K562 (cell line): Measurements from ENCODE around the gene CRAT. TPM values are rescaled to one million over a fixed set of nuclear protein-coding genes. Genes with fewer than 3 reads are reported as not detected.

Experiments
- ARNT ChIP-seq, 2 experiments: fragments of 450-650 bp; IDR thresholded peaks; 2 replicates each; pipeline ENCODE4 v1.6.1; 2016; ENCODE audit warnings: mild to moderate bottlenecking in 1 of 2
- DIDO1 ChIP-seq: fragments of 450-650 bp; IDR thresholded peaks from 2 replicates; pipeline ENCODE4 v1.6.1; 2016; ENCODE audit warnings: low read depth, missing biosample characterization, missing genetic modification characterization
- EGR1 ChIP-seq: fragments of 450-650 bp; conservative IDR thresholded peaks from 2 replicates; pipeline ENCODE4 v1.6.1; 2017; ENCODE audit warnings: mild to moderate bottlenecking
- JUN ChIP-seq, 2 experiments: sonication (generic) in 1 of 2; formaldehyde crosslinking in 1 of 2; IDR thresholded peaks; 2 replicates each; pipeline versions ENCODE4 v1.6.1 to v1.8.0; 2012 to 2022; ENCODE audit warnings: borderline replicate concordance in 2 of 2, mild to moderate bottlenecking in 2 of 2, improper control_type of control experiment in 1 of 2, low read depth in 1 of 2, low read length in 1 of 2, missing genetic modification reagents in 1 of 2
- MCM5 ChIP-seq: fragments of 450-650 bp; IDR thresholded peaks from 2 replicates; pipeline ENCODE4 v1.6.1; 2016; ENCODE audit warnings: low read depth
- MECOM ChIP-seq: fragments of 250-450 bp; sonication (Bioruptor Pico); IDR thresholded peaks from 2 replicates; pipeline ENCODE4 v1.8.0; 2022; ENCODE audit warnings: inconsistent platforms
- NFRKB ChIP-seq: fragments of 450-650 bp; IDR thresholded peaks from 2 replicates; pipeline ENCODE4 v1.6.1; 2016; ENCODE audit warnings: low read depth
- NR4A1 ChIP-seq, 2 experiments: fragments of 250-450 bp in 1 of 2; fragments of 450-650 bp in 1 of 2; sonication (Bioruptor Pico) in 1 of 2; IDR thresholded peaks; 2 replicates each; pipeline versions ENCODE4 v1.4.0 to v1.6.1; 2016 to 2020; ENCODE audit warnings: mild to moderate bottlenecking in 2 of 2, missing compliant biosample characterization in 1 of 2, missing genetic modification characterization in 1 of 2, moderate library complexity in 1 of 2
- PYGO2 ChIP-seq: fragments of 450-650 bp; IDR thresholded peaks from 2 replicates; pipeline ENCODE4 v1.6.1; 2016; ENCODE audit warnings: mild to moderate bottlenecking, missing genetic modification characterization, moderate library complexity, missing compliant biosample characterization
- SRSF7 ChIP-seq: fragments of 200-400 bp; formaldehyde crosslinking; optimal IDR thresholded peaks from 2 replicates; pipeline ENCODE3; 2017; ENCODE audit warnings: mild to moderate bottlenecking, low read depth, low read length
- TGIF2 ChIP-seq: sonication (generic); formaldehyde crosslinking; IDR thresholded peaks from 2 replicates; pipeline ENCODE4 v1.8.1; 2022; ENCODE audit warnings: mild to moderate bottlenecking, missing genetic modification reagents, moderate library complexity
- TOE1 ChIP-seq, 2 experiments: fragments of 450-650 bp in 1 of 2; sonication (generic) in 1 of 2; formaldehyde crosslinking in 1 of 2; IDR thresholded peaks; 2 replicates each; pipeline versions ENCODE4 v1.7.1 to v1.8.0; 2016 to 2022; ENCODE audit warnings: borderline replicate concordance in 2 of 2, mild to moderate bottlenecking in 2 of 2, antibody characterized with exemption in 1 of 2, inconsistent platforms in 1 of 2, low read depth in 1 of 2, missing genetic modification reagents in 1 of 2, moderate library complexity in 1 of 2
- YY1 ChIP-seq, 3 experiments: IDR thresholded peaks; 2 replicates each; pipeline ENCODE4 v1.6.1; 2011; ENCODE audit warnings: low read length in 2 of 3, mild to moderate bottlenecking in 2 of 3, moderate library complexity in 2 of 3, borderline replicate concordance in 1 of 3, control low read depth in 1 of 3, low read depth in 1 of 3; ENCODE audit not compliant: insufficient read depth in 3 of 3, insufficient replicate concordance in 2 of 3, control insufficient read depth in 1 of 3, insufficient read length in 1 of 3; ENCODE audit errors: extremely low read depth in 1 of 3
- ZNF197 ChIP-seq: fragments of 200-800 bp; sonication (Bioruptor generic); IDR thresholded peaks from 2 replicates; pipeline ENCODE4 v1.6.1; 2016; ENCODE audit warnings: low read depth, missing genetic modification characterization, missing compliant biosample characterization
- ZNF584 ChIP-seq: fragments of 200-800 bp; sonication (Bioruptor generic); IDR thresholded peaks from 2 replicates; pipeline ENCODE4 v1.6.1; 2016; ENCODE audit warnings: low read depth, mild to moderate bottlenecking, missing genetic modification characterization, missing compliant biosample characterization
- ZZZ3 ChIP-seq: fragments of 450-650 bp; IDR thresholded peaks from 2 replicates; pipeline ENCODE4 v1.6.1; 2016; ENCODE audit warnings: antibody characterized with exemption, mild to moderate bottlenecking, moderate library complexity
- polyA plus RNA-seq, 8 experiments: library from polyadenylated mRNA; depleted of rRNA in 4 of 8; stranded (reverse) in 5 of 8; unstranded in 3 of 8; fragments of >200 nt; fragmentation: Nextera tagmentation in 2 of 8; fragmentation: Illumina TruSeq in 1 of 8; extraction: Ambion mirVana in 2 of 8; extraction: Trizol in 1 of 8; gene quantifications; 2 replicates each; pipeline versions ENCODE4 v1.2.1 to v1.2.3, GENCODE V29; 2011 to 2014; ENCODE audit warnings: inconsistent platforms in 1 of 8, missing spikeins in 1 of 8
- total RNA-seq, 7 experiments: library from RNA; depleted of rRNA in 6 of 7; stranded (reverse); fragments of >200 nt in 6 of 7; fragmentation: Illumina TruSeq in 2 of 7; extraction: Trizol in 2 of 7; gene quantifications; 2 replicates each; pipeline versions ENCODE4 v1.2.1 to v1.2.3, GENCODE V29; 2011 to 2021; ENCODE audit warnings: low replicate concordance in 1 of 7
- TF ChIP-seq, protein P1 (sequence below), 2 experiments: fragments of 450-650 bp in 1 of 2; sonication (generic) in 1 of 2; formaldehyde crosslinking in 1 of 2; IDR thresholded peaks; 2 replicates each; pipeline versions ENCODE4 v1.7.1 to v1.9.0; 2016 to 2022; ENCODE audit warnings: inconsistent platforms in 1 of 2, mild to moderate bottlenecking in 1 of 2, missing genetic modification reagents in 1 of 2

Gene CRAT
- total and polyA plus RNA-seq, 9 of the 15 experiments (the other 6 are each of a cell fraction or from before 2014, with no cell fraction given): 0.20 to 13.8 (median 5.4) TPM

DNA sequence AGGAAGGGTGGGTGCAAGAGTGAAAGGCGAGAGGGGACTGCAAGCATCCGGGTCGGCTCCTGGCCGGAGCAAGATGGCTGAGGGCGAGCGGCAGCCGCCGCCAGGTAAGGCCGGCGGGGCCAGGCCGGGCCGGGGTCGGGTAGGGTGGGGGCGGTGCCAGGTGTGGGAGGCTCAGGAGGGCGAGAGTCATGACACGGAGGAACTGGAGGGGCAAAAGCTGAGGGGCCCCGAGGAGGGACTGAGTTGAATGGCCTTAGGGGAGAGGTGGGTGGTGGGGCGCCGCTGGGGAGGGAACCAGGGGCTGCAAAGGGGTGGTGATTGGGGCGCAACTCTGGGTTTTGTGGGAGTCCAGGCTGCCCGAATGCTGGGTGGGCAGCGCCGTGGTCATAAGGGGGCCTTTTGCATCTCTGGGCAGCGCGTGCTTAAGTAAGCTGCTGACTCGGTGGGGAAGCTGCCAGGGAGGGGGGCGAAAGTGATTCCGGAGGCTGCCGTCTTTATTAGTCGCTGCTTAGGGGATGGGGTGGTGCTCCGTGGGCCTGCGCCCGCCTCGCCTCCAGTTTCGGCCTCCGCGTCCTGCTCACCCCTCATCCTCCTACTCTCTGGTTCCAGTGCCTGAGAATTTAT, 1.0 kb upstream of the CRAT start (continued):
- TF ChIP-seq ZZZ3 (no peak), PYGO2 (tag) (no peak), ZNF197 (0 out of 2 replicates have a peak, but pooled peaks have one; percentile 5), ZNF584 (CRISPR knock-in tag) (0 out of 2 replicates have a peak, but pooled peaks have one; percentile 43), DIDO1 (tag) (no peak), NFRKB (peak; percentile 21), TOE1 (IDR thresholded peaks at IDR 0.05; ENCODE audit: borderline replicate concordance) (no peak), TOE1 (CRISPR knock-in tag; IDR thresholded peaks at IDR 0.05; ENCODE audit: borderline replicate concordance, low read depth) (no peak), TGIF2 (CRISPR knock-in tag) (no peak), EGR1 (peak; percentile 33; the same call in 1 of the 2 replicates), MCM5 (no peak), JUN (IDR thresholded peaks at IDR 0.05; ENCODE audit: borderline replicate concordance, low read depth, low read length) (no peak), JUN (CRISPR knock-in tag; IDR thresholded peaks at IDR 0.05; ENCODE audit: borderline replicate concordance) (0 out of 2 replicates have a peak, but pooled peaks have one; percentile 40), SRSF7 (no peak), NR4A1 (CRISPR knock-in tag; IDR thresholded peaks at IDR 0.05) (no peak), NR4A1 (tag; IDR thresholded peaks at IDR 0.05) (no peak), MECOM (CRISPR knock-in tag) (no peak), YY1 (IDR thresholded peaks at IDR 0.05; ENCODE audit: borderline replicate concordance in 1 of 3, control insufficient read depth in 1 of 3, extremely low read depth in 1 of 3, insufficient read depth in 3 of 3, insufficient read length in 1 of 3, insufficient replicate concordance in 2 of 3, low read depth in 1 of 3, low read length in 2 of 3) (peak in 1 of 3 experiments; percentile 2), ARNT (IDR thresholded peaks at IDR 0.05) (no peak)
- TF ChIP-seq, protein P1, sequence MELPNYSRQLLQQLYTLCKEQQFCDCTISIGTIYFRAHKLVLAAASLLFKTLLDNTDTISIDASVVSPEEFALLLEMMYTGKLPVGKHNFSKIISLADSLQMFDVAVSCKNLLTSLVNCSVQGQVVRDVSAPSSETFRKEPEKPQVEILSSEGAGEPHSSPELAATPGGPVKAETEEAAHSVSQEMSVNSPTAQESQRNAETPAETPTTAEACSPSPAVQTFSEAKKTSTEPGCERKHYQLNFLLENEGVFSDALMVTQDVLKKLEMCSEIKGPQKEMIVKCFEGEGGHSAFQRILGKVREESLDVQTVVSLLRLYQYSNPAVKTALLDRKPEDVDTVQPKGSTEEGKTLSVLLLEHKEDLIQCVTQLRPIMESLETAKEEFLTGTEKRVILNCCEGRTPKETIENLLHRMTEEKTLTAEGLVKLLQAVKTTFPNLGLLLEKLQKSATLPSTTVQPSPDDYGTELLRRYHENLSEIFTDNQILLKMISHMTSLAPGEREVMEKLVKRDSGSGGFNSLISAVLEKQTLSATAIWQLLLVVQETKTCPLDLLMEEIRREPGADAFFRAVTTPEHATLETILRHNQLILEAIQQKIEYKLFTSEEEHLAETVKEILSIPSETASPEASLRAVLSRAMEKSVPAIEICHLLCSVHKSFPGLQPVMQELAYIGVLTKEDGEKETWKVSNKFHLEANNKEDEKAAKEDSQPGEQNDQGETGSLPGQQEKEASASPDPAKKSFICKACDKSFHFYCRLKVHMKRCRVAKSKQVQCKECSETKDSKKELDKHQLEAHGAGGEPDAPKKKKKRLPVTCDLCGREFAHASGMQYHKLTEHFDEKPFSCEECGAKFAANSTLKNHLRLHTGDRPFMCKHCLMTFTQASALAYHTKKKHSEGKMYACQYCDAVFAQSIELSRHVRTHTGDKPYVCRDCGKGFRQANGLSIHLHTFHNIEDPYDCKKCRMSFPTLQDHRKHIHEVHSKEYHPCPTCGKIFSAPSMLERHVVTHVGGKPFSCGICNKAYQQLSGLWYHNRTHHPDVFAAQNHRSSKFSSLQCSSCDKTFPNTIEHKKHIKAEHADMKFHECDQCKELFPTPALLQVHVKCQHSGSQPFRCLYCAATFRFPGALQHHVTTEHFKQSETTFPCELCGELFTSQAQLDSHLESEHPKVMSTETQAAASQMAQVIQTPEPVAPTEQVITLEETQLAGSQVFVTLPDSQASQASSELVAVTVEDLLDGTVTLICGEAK (IDR thresholded peaks at IDR 0.05): no peak
- TF ChIP-seq, protein P1 (CRISPR knock-in tag; IDR thresholded peaks at IDR 0.05): no peak
